A549 (cell line): Measurements from ENCODE around the gene COL5A1. TPM values are rescaled to one million over a fixed set of nuclear protein-coding genes. Genes with fewer than 3 reads are reported as not detected.

Source experiments
- ATAC-seq, 2 experiments: fragments of 200-7000 bp in 1 of 2; fragments of >200 bp in 1 of 2; cut with Nextera tagmentation in 1 of 2; cut with Tn5 transposase in 1 of 2; 3 replicates each; pipeline versions ENCODE4 v1.8.0 to v1.9.1; 2018 to 2020; ENCODE audit warnings: mild to moderate bottlenecking in 1 of 2, moderate library complexity in 1 of 2
- CTCF ChIA-PET: fragments of 300-600 bp; sonication (Branson Sonifier 250); formaldehyde crosslinking; extraction: SDS; loops from one replicate; lab custom pipeline; 2021; ENCODE audit warnings: antibody characterized with exemption, inconsistent platforms; lab: Yijun Ruan, JAX
- POLR2A ChIA-PET: fragments of 350-600 bp; formaldehyde crosslinking; extraction: SDS; loops from one replicate; lab custom pipeline; 2021; ENCODE audit warnings: antibody characterized with exemption, inconsistent platforms; lab: Yijun Ruan, JAX
- DNase-seq, 2 experiments: peaks; one replicate each; pipeline versions ENCODE4 v3.0.0 to v3.0.0-alpha.2; 2011 to 2016; ENCODE audit warnings: low read depth in 1 of 2, low spot score in 1 of 2
- FAIRE-seq: peaks from 2 replicates; lab custom pipeline; 2011; peaks lifted over from hg19 to GRCh38; lab: Jason Lieb, UNC
- H3K27ac ChIP-seq, 2 experiments: fragments of >200 bp; sonication (Bioruptor Twin); formaldehyde crosslinking; 3 replicates each; pipeline ENCODE4 v1.5.1; 2016 to 2017
- H3K4me1 ChIP-seq: fragments of >200 bp; sonication (Bioruptor Twin); formaldehyde crosslinking; 3 replicates; pipeline ENCODE4 v1.6.1; 2016
- H3K4me2 ChIP-seq: fragments of >200 bp; sonication (Bioruptor Twin); formaldehyde crosslinking; 3 replicates; pipeline ENCODE4 v1.6.1; 2016
- H3K4me3 ChIP-seq: fragments of >200 bp; sonication (Bioruptor Twin); formaldehyde crosslinking; 3 replicates; pipeline ENCODE4 v1.5.1; 2016
- H3K9me3 ChIP-seq: fragments of >200 bp; sonication (Bioruptor Twin); formaldehyde crosslinking; 3 replicates; pipeline ENCODE4 v1.6.1; 2016
- BHLHE40 ChIP-seq: IDR thresholded peaks from 2 replicates; pipeline ENCODE4 v1.6.1; 2012; ENCODE audit warnings: low read depth, low read length, inconsistent platforms
- CEBPB ChIP-seq, 2 experiments: fragments of >200 bp in 1 of 2; sonication (Bioruptor Twin) in 1 of 2; formaldehyde crosslinking in 1 of 2; IDR thresholded peaks; 2 replicates each; pipeline ENCODE4 v1.6.1; 2012 to 2016
- CHD2 ChIP-seq: fragments of 150-350 bp; IDR thresholded peaks from 2 replicates; pipeline ENCODE4 v1.6.1; 2014; ENCODE audit warnings: low read length; ENCODE audit not compliant: partially characterized antibody
- EHMT2 ChIP-seq: fragments of 200-600 bp; sonication (generic); IDR thresholded peaks from 2 replicates; pipeline ENCODE4 v1.6.1; 2016; ENCODE audit warnings: antibody characterized with exemption, low read depth, mild to moderate bottlenecking, moderate library complexity
- EP300 ChIP-seq, 2 experiments: fragments of >200 bp; sonication (Bioruptor Twin); formaldehyde crosslinking; IDR thresholded peaks; 2 replicates in 1 of 2; 3 replicates in 1 of 2; pipeline ENCODE4 v1.6.1; 2016 to 2017
- ESRRA ChIP-seq: fragments of 150-350 bp; IDR thresholded peaks from 2 replicates; pipeline ENCODE4 v1.6.1; 2014; ENCODE audit warnings: mild to moderate bottlenecking, low read length, borderline replicate concordance
- FOSL2 ChIP-seq, 2 experiments: fragments of 450-650 bp in 1 of 2; fragments of >200 bp in 1 of 2; sonication (Bioruptor Twin) in 1 of 2; formaldehyde crosslinking; IDR thresholded peaks; 2 replicates each; pipeline versions ENCODE4 v1.5.0 to v1.6.1; 2016 to 2020; ENCODE audit warnings: mild to moderate bottlenecking in 1 of 2, moderate library complexity in 1 of 2
- FOXS1 ChIP-seq: fragments of 250-450 bp; sonication (Bioruptor Pico); IDR thresholded peaks from 2 replicates; pipeline ENCODE4 v1.5.0; 2020; ENCODE audit warnings: mild to moderate bottlenecking, moderate library complexity
- HOXB13 ChIP-seq: fragments of 250-450 bp; sonication (Bioruptor Pico); IDR thresholded peaks from 2 replicates; pipeline ENCODE4 v1.5.0; 2020; ENCODE audit warnings: low read depth, mild to moderate bottlenecking, moderate library complexity
- HOXB5 ChIP-seq: fragments of 250-450 bp; sonication (Bioruptor Pico); IDR thresholded peaks from 2 replicates; pipeline ENCODE4 v1.5.0; 2020; ENCODE audit warnings: mild to moderate bottlenecking, moderate library complexity
- JUN ChIP-seq, 2 experiments: fragments of >200 bp; sonication (Bioruptor Twin); formaldehyde crosslinking; IDR thresholded peaks; 2 replicates in 1 of 2; 3 replicates in 1 of 2; pipeline ENCODE4 v1.6.1; 2016 to 2017
- MAFK ChIP-seq: fragments of 450-650 bp; IDR thresholded peaks from 2 replicates; pipeline ENCODE4 v1.6.1; 2014; ENCODE audit not compliant: partially characterized antibody
- POLR2AphosphoS2 ChIP-seq: conservative IDR thresholded peaks from 2 replicates; pipeline ENCODE4 v1.6.1; 2012; ENCODE audit warnings: low read length, improper control_type of control experiment, inconsistent platforms
- RAD21 ChIP-seq, 2 experiments: fragments of >200 bp in 1 of 2; sonication (Bioruptor Twin) in 1 of 2; formaldehyde crosslinking in 1 of 2; IDR thresholded peaks in 1 of 2; conservative IDR thresholded peaks in 1 of 2; 2 replicates in 1 of 2; 3 replicates in 1 of 2; pipeline ENCODE4 v1.6.1; 2012 to 2018; ENCODE audit warnings: inconsistent platforms in 1 of 2
- RARB ChIP-seq: fragments of 250-450 bp; sonication (Bioruptor Pico); IDR thresholded peaks from 2 replicates; pipeline ENCODE4 v1.8.0; 2021; ENCODE audit warnings: mild to moderate bottlenecking, moderate library complexity
- RCOR1 ChIP-seq: fragments of 150-350 bp; IDR thresholded peaks from 2 replicates; pipeline ENCODE4 v1.6.1; 2014; ENCODE audit warnings: antibody characterized with exemption, low read length, low read depth
- SMC3 ChIP-seq: fragments of >200 bp; sonication (Bioruptor Twin); formaldehyde crosslinking; IDR thresholded peaks from 3 replicates; pipeline ENCODE4 v1.6.1; 2018; ENCODE audit warnings: inconsistent platforms
- SREBF2 ChIP-seq: fragments of 450-650 bp; IDR thresholded peaks from 2 replicates; pipeline ENCODE4 v1.6.1; 2014; ENCODE audit warnings: mild to moderate bottlenecking, moderate library complexity
- ZC3H11A ChIP-seq: fragments of 450-650 bp; IDR thresholded peaks from 2 replicates; pipeline ENCODE4 v1.6.1; 2014; ENCODE audit warnings: antibody characterized with exemption, mild to moderate bottlenecking
- ZNF302 ChIP-seq: fragments of 250-450 bp; sonication (Bioruptor Pico); IDR thresholded peaks from 2 replicates; pipeline ENCODE4 v1.9.0; 2021; ENCODE audit warnings: inconsistent platforms, mild to moderate bottlenecking, moderate library complexity
- ZSCAN20 ChIP-seq: fragments of 250-450 bp; sonication (Bioruptor Pico); IDR thresholded peaks from 2 replicates; pipeline ENCODE4 v1.8.0; 2022; ENCODE audit warnings: mild to moderate bottlenecking, moderate library complexity
- WGBS: methylation state at CpG from one replicate; pipeline ENCODE4 v1.1.6; 2017; ENCODE audit errors: missing lambda C conversion rate; 5-methylcytosine and 5-hydroxymethylcytosine counted together
- polyA plus RNA-seq, 4 experiments: library from polyadenylated mRNA; depleted of rRNA in 3 of 4; stranded (reverse); fragments of >200 nt; fragmentation: RNase III in 1 of 4; extraction: RNeasy Plus Mini Kit Qiagen cat#74134 plus additional on column Dnase treatment in 1 of 4; gene quantifications; 2 replicates in 3 of 4; 3 replicates in 1 of 4; pipeline ENCODE4 v1.2.3, GENCODE V29; 2011 to 2017
- TF ChIP-seq, protein P1 (sequence below): fragments of 250-450 bp; sonication (Bioruptor Pico); IDR thresholded peaks from 2 replicates; pipeline ENCODE4 v1.5.0; 2020; ENCODE audit warnings: low read depth, mild to moderate bottlenecking, moderate library complexity
- TF ChIP-seq, protein P2 (sequence below): fragments of 250-450 bp; sonication (Bioruptor Pico); IDR thresholded peaks from 2 replicates; pipeline ENCODE4 v1.5.0; 2021; ENCODE audit warnings: mild to moderate bottlenecking, moderate library complexity, borderline replicate concordance
- TF ChIP-seq, protein P3 (sequence below): fragments of 450-650 bp; IDR thresholded peaks from 2 replicates; pipeline ENCODE4 v1.6.1; 2014; ENCODE audit warnings: antibody characterized with exemption
- TF ChIP-seq, protein P4 (sequence below): IDR thresholded peaks from 2 replicates; pipeline ENCODE4 v1.6.1; 2012
- TF ChIP-seq, protein P5 (sequence below): fragments of 200-600 bp; sonication (generic); IDR thresholded peaks from 2 replicates; pipeline ENCODE4 v1.6.1; 2016; ENCODE audit warnings: antibody characterized with exemption, mild to moderate bottlenecking, moderate library complexity

COL5A1 gene
- polyA plus RNA-seq, 2 of the 4 experiments (the other 2 are of a cell fraction) = 16.1 to 67.5 TPM

DNA sequence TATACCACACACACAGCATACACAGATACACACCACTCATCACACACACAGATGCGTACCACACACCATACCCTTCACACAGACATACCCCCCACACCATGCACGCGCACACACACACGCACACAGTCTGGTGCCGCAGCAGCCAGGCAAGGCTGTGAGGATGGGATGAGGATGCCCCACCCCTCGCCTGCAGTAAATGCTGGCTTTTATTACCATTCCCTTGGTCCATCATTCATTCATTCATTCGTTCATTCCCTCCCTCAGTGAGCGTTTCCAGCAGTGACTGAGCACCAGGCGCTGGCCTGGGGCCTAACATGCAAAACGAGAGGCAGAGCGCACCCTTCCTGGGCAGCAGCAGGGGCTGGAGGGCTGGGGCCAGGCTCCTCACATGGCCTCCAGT, 187.3 kb downstream of the COL5A1 start:
- TF ChIP-seq ZC3H11A = no peak
- no peak for TF ChIP-seq ZSCAN20 (CRISPR knock-in tag)
- TF ChIP-seq RAD21 (conservative IDR thresholded peaks at IDR 0.05 in 1 of 2, IDR thresholded peaks at IDR 0.05 in 1 of 2) = no peak
- TF ChIP-seq RARB (CRISPR knock-in tag) = no peak
- no peak for TF ChIP-seq FOSL2 (IDR thresholded peaks at IDR 0.05)
- TF ChIP-seq FOSL2 (CRISPR knock-in tag; IDR thresholded peaks at IDR 0.05) = no peak
- TF ChIP-seq EP300 (IDR thresholded peaks at IDR 0.05) = no peak
- TF ChIP-seq HOXB13 = no peak
- no peak for TF ChIP-seq FOXS1 (CRISPR knock-in tag)
- no peak overlapping the region for H3K4me3 ChIP-seq
- WGBS = 89% methylated on average over 11 of the region's 11 CpGs
- H3K9me3 ChIP-seq = no peaks in the 10 kb centered on the region
- H3K4me2 ChIP-seq = no peak overlapping the region
- no peaks in the 10 kb centered on the region for H3K4me1 ChIP-seq
- H3K27ac ChIP-seq = no peak overlapping the region
- DNase-seq (no peak), FAIRE-seq (no peak), ATAC-seq (no peak)
- ChIA-PET POLR2A (no interaction called here), CTCF (no interaction called here)

DNA sequence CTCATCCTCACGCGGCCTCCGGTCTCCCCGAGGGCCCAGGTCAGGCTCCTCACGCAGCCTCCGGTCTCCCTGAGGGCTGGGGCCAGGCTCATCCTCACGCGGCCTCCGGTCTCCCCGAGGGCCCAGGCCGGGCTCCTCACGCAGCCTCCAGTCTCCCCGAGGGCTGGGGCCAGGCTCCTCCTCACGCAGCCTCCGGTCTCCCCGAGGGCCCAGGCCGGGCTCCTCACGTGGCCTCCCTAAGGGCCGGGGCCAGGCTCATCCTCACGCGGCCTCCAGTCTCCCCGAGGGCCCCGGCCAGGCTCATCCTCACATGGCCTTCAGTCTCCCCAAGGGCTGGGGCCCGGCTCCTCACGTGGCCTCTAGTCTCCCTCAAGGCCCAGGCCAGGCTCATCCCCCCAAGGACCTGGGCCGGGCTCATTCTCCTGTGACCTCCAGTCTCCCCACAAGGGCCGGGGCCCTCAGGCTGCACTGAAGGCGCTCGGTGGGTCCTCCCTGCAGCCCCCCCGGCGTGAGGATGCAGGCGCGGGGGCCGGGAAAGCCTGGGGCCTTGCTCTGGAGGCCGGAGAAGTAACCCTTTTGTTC, 187.8 kb downstream of the COL5A1 start:
- H3K27ac ChIP-seq = no peak overlapping the region
- ATAC-seq (no peak), DNase-seq (no peak)
- CTCF ChIA-PET = no interaction called here
- POLR2A ChIA-PET = no interaction called here
- 86% methylated on average over 25 of the region's 35 CpGs for WGBS
- no peak overlapping the region for H3K4me2 ChIP-seq
- H3K9me3 ChIP-seq = no peaks in the 10 kb centered on the region
- H3K4me3 ChIP-seq = no peak overlapping the region
- TF ChIP-seq, protein P1, sequence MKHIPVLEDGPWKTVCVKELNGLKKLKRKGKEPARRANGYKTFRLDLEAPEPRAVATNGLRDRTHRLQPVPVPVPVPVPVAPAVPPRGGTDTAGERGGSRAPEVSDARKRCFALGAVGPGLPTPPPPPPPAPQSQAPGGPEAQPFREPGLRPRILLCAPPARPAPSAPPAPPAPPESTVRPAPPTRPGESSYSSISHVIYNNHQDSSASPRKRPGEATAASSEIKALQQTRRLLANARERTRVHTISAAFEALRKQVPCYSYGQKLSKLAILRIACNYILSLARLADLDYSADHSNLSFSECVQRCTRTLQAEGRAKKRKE (CRISPR knock-in tag) = no peak
- TF ChIP-seq ZSCAN20 (CRISPR knock-in tag) (no peak), ESRRA (no peak), CEBPB (IDR thresholded peaks at IDR 0.05) (no peak), ZNF302 (CRISPR knock-in tag) (no peak), RCOR1 (no peak), SMC3 (no peak), JUN (IDR thresholded peaks at IDR 0.05) (no peak), BHLHE40 (no peak)
- TF ChIP-seq, protein P2, sequence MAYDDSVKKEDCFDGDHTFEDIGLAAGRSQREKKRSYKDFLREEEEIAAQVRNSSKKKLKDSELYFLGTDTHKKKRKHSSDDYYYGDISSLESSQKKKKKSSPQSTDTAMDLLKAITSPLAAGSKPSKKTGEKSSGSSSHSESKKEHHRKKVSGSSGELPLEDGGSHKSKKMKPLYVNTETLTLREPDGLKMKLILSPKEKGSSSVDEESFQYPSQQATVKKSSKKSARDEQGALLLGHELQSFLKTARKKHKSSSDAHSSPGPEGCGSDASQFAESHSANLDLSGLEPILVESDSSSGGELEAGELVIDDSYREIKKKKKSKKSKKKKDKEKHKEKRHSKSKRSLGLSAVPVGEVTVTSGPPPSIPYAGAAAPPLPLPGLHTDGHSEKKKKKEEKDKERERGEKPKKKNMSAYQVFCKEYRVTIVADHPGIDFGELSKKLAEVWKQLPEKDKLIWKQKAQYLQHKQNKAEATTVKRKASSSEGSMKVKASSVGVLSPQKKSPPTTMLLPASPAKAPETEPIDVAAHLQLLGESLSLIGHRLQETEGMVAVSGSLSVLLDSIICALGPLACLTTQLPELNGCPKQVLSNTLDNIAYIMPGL = no peak
- TF ChIP-seq, protein P3, sequence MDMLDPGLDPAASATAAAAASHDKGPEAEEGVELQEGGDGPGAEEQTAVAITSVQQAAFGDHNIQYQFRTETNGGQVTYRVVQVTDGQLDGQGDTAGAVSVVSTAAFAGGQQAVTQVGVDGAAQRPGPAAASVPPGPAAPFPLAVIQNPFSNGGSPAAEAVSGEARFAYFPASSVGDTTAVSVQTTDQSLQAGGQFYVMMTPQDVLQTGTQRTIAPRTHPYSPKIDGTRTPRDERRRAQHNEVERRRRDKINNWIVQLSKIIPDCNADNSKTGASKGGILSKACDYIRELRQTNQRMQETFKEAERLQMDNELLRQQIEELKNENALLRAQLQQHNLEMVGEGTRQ = no peak
- TF ChIP-seq, all 56 proteins: peak for 0
- FAIRE-seq = no peak
- no peaks in the 10 kb centered on the region for H3K4me1 ChIP-seq

DNA sequence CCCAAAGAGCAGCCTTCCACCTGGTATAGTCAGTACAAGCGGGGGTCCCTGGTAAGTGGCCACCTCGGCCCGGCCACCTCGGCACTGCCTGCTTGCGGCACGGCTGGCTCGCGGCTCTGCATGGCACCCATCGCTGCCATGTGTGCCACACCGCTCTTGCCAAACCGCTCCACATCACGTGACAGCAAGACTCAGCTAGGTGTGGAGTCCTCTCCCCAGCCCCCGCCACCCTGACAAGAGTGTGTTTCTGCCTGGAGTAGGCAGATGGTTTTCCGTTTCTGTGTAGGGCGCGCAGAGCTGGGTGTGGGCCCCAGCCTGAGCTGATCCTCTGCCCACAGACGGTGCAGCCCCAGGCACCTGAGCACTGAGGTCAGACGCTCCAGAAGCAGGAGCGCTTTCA, 188.5 kb downstream of the COL5A1 start:
- H3K4me2 ChIP-seq = no peak overlapping the region
- no peak overlapping the region for H3K27ac ChIP-seq
- POLR2A ChIA-PET = no interaction called here
- H3K4me3 ChIP-seq = no peak overlapping the region
- no peaks in the 10 kb centered on the region for H3K9me3 ChIP-seq
- FAIRE-seq (no peak), ATAC-seq (no peak), DNase-seq (no peak)
- CTCF ChIA-PET = no interaction called here
- no peaks in the 10 kb centered on the region for H3K4me1 ChIP-seq
- 90% methylated on average over 19 of the region's 19 CpGs for WGBS
- no peak for TF ChIP-seq POLR2AphosphoS2
- no peak for TF ChIP-seq EHMT2
- TF ChIP-seq SREBF2 = no peak
- TF ChIP-seq, protein P4, sequence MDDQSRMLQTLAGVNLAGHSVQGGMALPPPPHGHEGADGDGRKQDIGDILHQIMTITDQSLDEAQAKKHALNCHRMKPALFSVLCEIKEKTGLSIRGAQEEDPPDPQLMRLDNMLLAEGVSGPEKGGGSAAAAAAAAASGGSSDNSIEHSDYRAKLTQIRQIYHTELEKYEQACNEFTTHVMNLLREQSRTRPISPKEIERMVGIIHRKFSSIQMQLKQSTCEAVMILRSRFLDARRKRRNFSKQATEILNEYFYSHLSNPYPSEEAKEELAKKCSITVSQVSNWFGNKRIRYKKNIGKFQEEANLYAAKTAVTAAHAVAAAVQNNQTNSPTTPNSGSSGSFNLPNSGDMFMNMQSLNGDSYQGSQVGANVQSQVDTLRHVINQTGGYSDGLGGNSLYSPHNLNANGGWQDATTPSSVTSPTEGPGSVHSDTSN = no peak
- no peak for TF ChIP-seq FOXS1 (CRISPR knock-in tag)
- TF ChIP-seq, protein P5, sequence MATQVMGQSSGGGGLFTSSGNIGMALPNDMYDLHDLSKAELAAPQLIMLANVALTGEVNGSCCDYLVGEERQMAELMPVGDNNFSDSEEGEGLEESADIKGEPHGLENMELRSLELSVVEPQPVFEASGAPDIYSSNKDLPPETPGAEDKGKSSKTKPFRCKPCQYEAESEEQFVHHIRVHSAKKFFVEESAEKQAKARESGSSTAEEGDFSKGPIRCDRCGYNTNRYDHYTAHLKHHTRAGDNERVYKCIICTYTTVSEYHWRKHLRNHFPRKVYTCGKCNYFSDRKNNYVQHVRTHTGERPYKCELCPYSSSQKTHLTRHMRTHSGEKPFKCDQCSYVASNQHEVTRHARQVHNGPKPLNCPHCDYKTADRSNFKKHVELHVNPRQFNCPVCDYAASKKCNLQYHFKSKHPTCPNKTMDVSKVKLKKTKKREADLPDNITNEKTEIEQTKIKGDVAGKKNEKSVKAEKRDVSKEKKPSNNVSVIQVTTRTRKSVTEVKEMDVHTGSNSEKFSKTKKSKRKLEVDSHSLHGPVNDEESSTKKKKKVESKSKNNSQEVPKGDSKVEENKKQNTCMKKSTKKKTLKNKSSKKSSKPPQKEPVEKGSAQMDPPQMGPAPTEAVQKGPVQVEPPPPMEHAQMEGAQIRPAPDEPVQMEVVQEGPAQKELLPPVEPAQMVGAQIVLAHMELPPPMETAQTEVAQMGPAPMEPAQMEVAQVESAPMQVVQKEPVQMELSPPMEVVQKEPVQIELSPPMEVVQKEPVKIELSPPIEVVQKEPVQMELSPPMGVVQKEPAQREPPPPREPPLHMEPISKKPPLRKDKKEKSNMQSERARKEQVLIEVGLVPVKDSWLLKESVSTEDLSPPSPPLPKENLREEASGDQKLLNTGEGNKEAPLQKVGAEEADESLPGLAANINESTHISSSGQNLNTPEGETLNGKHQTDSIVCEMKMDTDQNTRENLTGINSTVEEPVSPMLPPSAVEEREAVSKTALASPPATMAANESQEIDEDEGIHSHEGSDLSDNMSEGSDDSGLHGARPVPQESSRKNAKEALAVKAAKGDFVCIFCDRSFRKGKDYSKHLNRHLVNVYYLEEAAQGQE = no peak
- TF ChIP-seq HOXB5 (CRISPR knock-in tag) = no peak
- TF ChIP-seq MAFK = no peak
- no peak for TF ChIP-seq CHD2
